Measurements from ENCODE around the gene PTPRN2.

GRCh38 chr7:158166386-158167340, 421.0 kb downstream of the PTPRN2 start:
- TF ChIP-seq CTCF (IDR thresholded peaks at IDR 0.05) (no peak), ZFX (IDR thresholded peaks at IDR 0.05; ENCODE audit: borderline replicate concordance) (no peak)
